Measurements from ENCODE around the gene PBX3. TPM values are rescaled to one million over a fixed set of nuclear protein-coding genes. Genes with fewer than 3 reads are reported as not detected.

PBX3 gene
- total and polyA plus RNA-seq, 4 donors = 7.3 to 18.9 (median 11.1) TPM

DNA sequence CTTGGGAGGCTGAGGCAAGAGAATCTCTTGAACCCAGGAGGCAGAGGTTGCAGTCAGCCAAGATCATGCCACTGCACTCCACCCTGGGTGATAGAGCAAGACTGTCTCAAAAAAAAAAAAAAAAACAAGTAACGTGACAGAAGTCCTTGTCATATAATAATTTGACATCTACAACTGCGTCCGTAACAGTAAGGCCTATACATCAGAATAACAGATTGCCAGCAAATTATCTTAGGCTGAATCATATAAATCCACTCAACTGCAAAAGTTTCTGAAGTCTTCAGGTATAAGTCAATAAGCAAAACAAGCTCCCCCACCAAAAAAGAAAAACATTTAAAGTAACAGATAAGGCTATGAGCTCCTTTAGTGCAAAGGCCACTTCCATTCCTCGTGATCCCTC lies 43.5 kb upstream of the PBX3 start:
- Histone ChIP-seq H3K9me3 (ENCODE audit: control insufficient read depth in 4 of 4, low read length in 3 of 4) (no peaks in the 10 kb centered on the region), H3K9ac (ENCODE audit: low read depth in 1 of 2, low read length in 2 of 2) (no peak overlapping the region), H3K36me3 (ENCODE audit: control insufficient read depth in 4 of 4, insufficient read depth in 3 of 4, low read depth in 1 of 4, low read length in 3 of 4) (no peaks in the 10 kb centered on the region), H3K4me1 (ENCODE audit: control insufficient read depth in 4 of 4, insufficient read depth in 4 of 4, low read length in 3 of 4) (peaks cover 1 to 17% (median 13%) of the 10 kb centered on the region in 4 donors), H3K27ac (ENCODE audit: low read depth in 1 of 2, low read length in 2 of 2) (no peak overlapping the region), H3K4me3 (ENCODE audit: low read depth in 1 of 3, low read length in 3 of 3) (no peak overlapping the region), H3K27me3 (ENCODE audit: control insufficient read depth in 4 of 4, insufficient read depth in 4 of 4, low read length in 3 of 4) (no peaks in the 10 kb centered on the region)
- no peak for DNase-seq (ENCODE audit: low spot score)
- no peak for TF ChIP-seq RXRA (IDR thresholded peaks at IDR 0.05)
- no peak for TF ChIP-seq FOXA2 (IDR thresholded peaks at IDR 0.05)
- TF ChIP-seq FOXA1 (IDR thresholded peaks at IDR 0.05) = no peak
- no peak for TF ChIP-seq EGR1 (IDR thresholded peaks at IDR 0.05; ENCODE audit: low read depth in 2 of 2)
- TF ChIP-seq, protein P1, sequence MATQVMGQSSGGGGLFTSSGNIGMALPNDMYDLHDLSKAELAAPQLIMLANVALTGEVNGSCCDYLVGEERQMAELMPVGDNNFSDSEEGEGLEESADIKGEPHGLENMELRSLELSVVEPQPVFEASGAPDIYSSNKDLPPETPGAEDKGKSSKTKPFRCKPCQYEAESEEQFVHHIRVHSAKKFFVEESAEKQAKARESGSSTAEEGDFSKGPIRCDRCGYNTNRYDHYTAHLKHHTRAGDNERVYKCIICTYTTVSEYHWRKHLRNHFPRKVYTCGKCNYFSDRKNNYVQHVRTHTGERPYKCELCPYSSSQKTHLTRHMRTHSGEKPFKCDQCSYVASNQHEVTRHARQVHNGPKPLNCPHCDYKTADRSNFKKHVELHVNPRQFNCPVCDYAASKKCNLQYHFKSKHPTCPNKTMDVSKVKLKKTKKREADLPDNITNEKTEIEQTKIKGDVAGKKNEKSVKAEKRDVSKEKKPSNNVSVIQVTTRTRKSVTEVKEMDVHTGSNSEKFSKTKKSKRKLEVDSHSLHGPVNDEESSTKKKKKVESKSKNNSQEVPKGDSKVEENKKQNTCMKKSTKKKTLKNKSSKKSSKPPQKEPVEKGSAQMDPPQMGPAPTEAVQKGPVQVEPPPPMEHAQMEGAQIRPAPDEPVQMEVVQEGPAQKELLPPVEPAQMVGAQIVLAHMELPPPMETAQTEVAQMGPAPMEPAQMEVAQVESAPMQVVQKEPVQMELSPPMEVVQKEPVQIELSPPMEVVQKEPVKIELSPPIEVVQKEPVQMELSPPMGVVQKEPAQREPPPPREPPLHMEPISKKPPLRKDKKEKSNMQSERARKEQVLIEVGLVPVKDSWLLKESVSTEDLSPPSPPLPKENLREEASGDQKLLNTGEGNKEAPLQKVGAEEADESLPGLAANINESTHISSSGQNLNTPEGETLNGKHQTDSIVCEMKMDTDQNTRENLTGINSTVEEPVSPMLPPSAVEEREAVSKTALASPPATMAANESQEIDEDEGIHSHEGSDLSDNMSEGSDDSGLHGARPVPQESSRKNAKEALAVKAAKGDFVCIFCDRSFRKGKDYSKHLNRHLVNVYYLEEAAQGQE (IDR thresholded peaks at IDR 0.05) = no peak
- TF ChIP-seq, protein P2, sequence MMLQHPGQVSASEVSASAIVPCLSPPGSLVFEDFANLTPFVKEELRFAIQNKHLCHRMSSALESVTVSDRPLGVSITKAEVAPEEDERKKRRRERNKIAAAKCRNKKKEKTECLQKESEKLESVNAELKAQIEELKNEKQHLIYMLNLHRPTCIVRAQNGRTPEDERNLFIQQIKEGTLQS (IDR thresholded peaks at IDR 0.05) = no peak
- TF ChIP-seq HNF4G (IDR thresholded peaks at IDR 0.05) = no peak
- TF ChIP-seq, protein P3, sequence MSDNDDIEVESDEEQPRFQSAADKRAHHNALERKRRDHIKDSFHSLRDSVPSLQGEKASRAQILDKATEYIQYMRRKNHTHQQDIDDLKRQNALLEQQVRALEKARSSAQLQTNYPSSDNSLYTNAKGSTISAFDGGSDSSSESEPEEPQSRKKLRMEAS (IDR thresholded peaks at IDR 0.05) = no peak
- TF ChIP-seq, protein P4, sequence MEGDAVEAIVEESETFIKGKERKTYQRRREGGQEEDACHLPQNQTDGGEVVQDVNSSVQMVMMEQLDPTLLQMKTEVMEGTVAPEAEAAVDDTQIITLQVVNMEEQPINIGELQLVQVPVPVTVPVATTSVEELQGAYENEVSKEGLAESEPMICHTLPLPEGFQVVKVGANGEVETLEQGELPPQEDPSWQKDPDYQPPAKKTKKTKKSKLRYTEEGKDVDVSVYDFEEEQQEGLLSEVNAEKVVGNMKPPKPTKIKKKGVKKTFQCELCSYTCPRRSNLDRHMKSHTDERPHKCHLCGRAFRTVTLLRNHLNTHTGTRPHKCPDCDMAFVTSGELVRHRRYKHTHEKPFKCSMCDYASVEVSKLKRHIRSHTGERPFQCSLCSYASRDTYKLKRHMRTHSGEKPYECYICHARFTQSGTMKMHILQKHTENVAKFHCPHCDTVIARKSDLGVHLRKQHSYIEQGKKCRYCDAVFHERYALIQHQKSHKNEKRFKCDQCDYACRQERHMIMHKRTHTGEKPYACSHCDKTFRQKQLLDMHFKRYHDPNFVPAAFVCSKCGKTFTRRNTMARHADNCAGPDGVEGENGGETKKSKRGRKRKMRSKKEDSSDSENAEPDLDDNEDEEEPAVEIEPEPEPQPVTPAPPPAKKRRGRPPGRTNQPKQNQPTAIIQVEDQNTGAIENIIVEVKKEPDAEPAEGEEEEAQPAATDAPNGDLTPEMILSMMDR (IDR thresholded peaks at IDR 0.05; ENCODE audit: low read depth, low read length, missing input control) = no peak
- no peak for TF ChIP-seq SP1 (IDR thresholded peaks at IDR 0.05)
- TF ChIP-seq, protein P5, sequence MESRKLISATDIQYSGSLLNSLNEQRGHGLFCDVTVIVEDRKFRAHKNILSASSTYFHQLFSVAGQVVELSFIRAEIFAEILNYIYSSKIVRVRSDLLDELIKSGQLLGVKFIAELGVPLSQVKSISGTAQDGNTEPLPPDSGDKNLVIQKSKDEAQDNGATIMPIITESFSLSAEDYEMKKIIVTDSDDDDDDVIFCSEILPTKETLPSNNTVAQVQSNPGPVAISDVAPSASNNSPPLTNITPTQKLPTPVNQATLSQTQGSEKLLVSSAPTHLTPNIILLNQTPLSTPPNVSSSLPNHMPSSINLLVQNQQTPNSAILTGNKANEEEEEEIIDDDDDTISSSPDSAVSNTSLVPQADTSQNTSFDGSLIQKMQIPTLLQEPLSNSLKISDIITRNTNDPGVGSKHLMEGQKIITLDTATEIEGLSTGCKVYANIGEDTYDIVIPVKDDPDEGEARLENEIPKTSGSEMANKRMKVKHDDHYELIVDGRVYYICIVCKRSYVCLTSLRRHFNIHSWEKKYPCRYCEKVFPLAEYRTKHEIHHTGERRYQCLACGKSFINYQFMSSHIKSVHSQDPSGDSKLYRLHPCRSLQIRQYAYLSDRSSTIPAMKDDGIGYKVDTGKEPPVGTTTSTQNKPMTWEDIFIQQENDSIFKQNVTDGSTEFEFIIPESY (IDR thresholded peaks at IDR 0.05) = no peak
- TF ChIP-seq NR2F2 (IDR thresholded peaks at IDR 0.05) = no peak
- TF ChIP-seq YY1 (IDR thresholded peaks at IDR 0.05) = no peak
- no peak for TF ChIP-seq HNF4A (conservative IDR thresholded peaks at IDR 0.05)
- TF ChIP-seq JUND (IDR thresholded peaks at IDR 0.05) = no peak
- TF ChIP-seq GABPA (IDR thresholded peaks at IDR 0.05 in 1 of 2, conservative IDR thresholded peaks at IDR 0.05 in 1 of 2) = no peak
- TF ChIP-seq RAD21 (IDR thresholded peaks at IDR 0.05) = no peak
- no peak for TF ChIP-seq TAF1 (conservative IDR thresholded peaks at IDR 0.05)
- WGBS = 95% methylated on average over 4 of the region's 4 CpGs
